IMR-90 (cell line): ENCODE data around the gene IP6K1. TPM values are rescaled to one million over a fixed set of nuclear protein-coding genes. Genes with fewer than 3 reads are reported as not detected.

Experiments
- ATAC-seq: fragments of 200-7000 bp; cut with Tn5 transposase; 2 replicates; pipeline ENCODE4 v1.9.1; 2020; ENCODE audit warnings: low read depth, mild to moderate bottlenecking, moderate library complexity
- BruUV-seq: library from RNA; stranded (reverse); fragments of 400-500 nt; replicated peaks from 2 replicates; lab custom pipeline; 2021; lab: Mats Ljungman, UMichigan
- CTCF ChIA-PET: fragments of 300-600 bp; formaldehyde crosslinking; extraction: SDS; loops from one replicate; lab custom pipeline; 2021; ENCODE audit warnings: antibody characterized with exemption; lab: Yijun Ruan, JAX
- POLR2A ChIA-PET: fragments of 300-600 bp; sonication (Branson Sonifier 250); formaldehyde crosslinking; loops from one replicate; lab custom pipeline; 2022; ENCODE audit warnings: antibody characterized with exemption; ENCODE audit not compliant: unreplicated experiment; lab: Charles Lee
- DNase-seq: peaks from one replicate; pipeline ENCODE4 v3.0.0; 2013
- H2AFZ ChIP-seq: replicated peaks from 2 replicates; pipeline ENCODE3; 2013; ENCODE audit warnings: low read length, mild to moderate bottlenecking; ENCODE audit not compliant: poor library complexity
- H2AK5ac ChIP-seq: 2 replicates; pipeline ENCODE4 v1.6.1; 2013; ENCODE audit warnings: low read depth, low read length, inconsistent platforms
- H2AK9ac ChIP-seq: replicated peaks from 2 replicates; pipeline ENCODE3; 2013; ENCODE audit warnings: mild to moderate bottlenecking, low read depth, low read length, moderate library complexity; ENCODE audit not compliant: poor library complexity
- H2BK120ac ChIP-seq: 2 replicates; pipeline ENCODE4 v1.6.1; 2013; ENCODE audit warnings: low read depth, low read length, inconsistent platforms
- H2BK15ac ChIP-seq: 3 replicates; pipeline ENCODE4 v1.6.1; 2013; ENCODE audit warnings: low read depth, low read length, inconsistent platforms
- H2BK20ac ChIP-seq: 2 replicates; pipeline ENCODE4 v1.6.1; 2013; ENCODE audit warnings: low read depth, mild to moderate bottlenecking, inconsistent platforms, low read length, moderate library complexity
- H2BK5ac ChIP-seq: 2 replicates; pipeline ENCODE4 v1.6.1; 2013; ENCODE audit warnings: mild to moderate bottlenecking, low read depth, low read length, inconsistent platforms; ENCODE audit not compliant: poor library complexity, severe bottlenecking
- H3K14ac ChIP-seq: replicated peaks from 2 replicates; pipeline ENCODE4 v1.6.1; 2013; ENCODE audit warnings: low read depth, low read length, inconsistent platforms
- H3K18ac ChIP-seq: 2 replicates; pipeline ENCODE4 v1.6.1; 2013; ENCODE audit warnings: low read depth, low read length, control low read depth
- H3K23ac ChIP-seq: 2 replicates; pipeline ENCODE4 v1.6.1; 2013; ENCODE audit warnings: low read depth, low read length, inconsistent platforms
- H3K27ac ChIP-seq: 2 replicates; pipeline ENCODE4 v1.5.1; 2013; ENCODE audit warnings: mild to moderate bottlenecking, control low read depth, low read length; ENCODE audit not compliant: insufficient read depth
- H3K27me3 ChIP-seq: 2 replicates; pipeline ENCODE4 v1.6.1; 2013; ENCODE audit warnings: low read length; ENCODE audit not compliant: control insufficient read depth, insufficient read depth
- H3K36me3 ChIP-seq: 2 replicates; pipeline ENCODE4 v1.6.1; 2013; ENCODE audit warnings: low read length, mixed read lengths; ENCODE audit not compliant: control insufficient read depth, insufficient read depth
- H3K4ac ChIP-seq: 2 replicates; pipeline ENCODE4 v1.6.1; 2013; ENCODE audit warnings: low read depth, low read length, inconsistent platforms
- H3K4me1 ChIP-seq: 2 replicates; pipeline ENCODE4 v1.6.1; 2013; ENCODE audit warnings: low read length, mixed read lengths; ENCODE audit not compliant: control insufficient read depth, insufficient read depth
- H3K4me2 ChIP-seq: 2 replicates; pipeline ENCODE4 v1.6.1; 2013; ENCODE audit warnings: low read depth, mild to moderate bottlenecking, control low read depth, low read length, moderate library complexity
- H3K4me3 ChIP-seq: 2 replicates; pipeline ENCODE4 v1.5.1; 2013; ENCODE audit warnings: low read depth, mild to moderate bottlenecking, control low read depth, low read length, moderate library complexity; ENCODE audit not compliant: insufficient read depth
- H3K56ac ChIP-seq: 2 replicates; pipeline ENCODE4 v1.6.1; 2013; ENCODE audit warnings: low read length, inconsistent platforms; ENCODE audit not compliant: insufficient read depth; ENCODE audit errors: extremely low read depth
- H3K79me1 ChIP-seq, 2 experiments: 2 replicates each; pipeline ENCODE4 v1.6.1; 2013; ENCODE audit warnings: low read length in 2 of 2, inconsistent platforms in 1 of 2, low read depth in 1 of 2
- H3K9ac ChIP-seq: 2 replicates; pipeline ENCODE4 v1.6.1; 2013; ENCODE audit warnings: low read depth, low read length, control low read depth
- H3K9me1 ChIP-seq: 2 replicates; pipeline ENCODE4 v1.6.1; 2013; ENCODE audit warnings: low read length, inconsistent platforms; ENCODE audit not compliant: insufficient read depth
- H3K9me3 ChIP-seq: 2 replicates; pipeline ENCODE4 v1.6.1; 2013; ENCODE audit warnings: low read length; ENCODE audit not compliant: control insufficient read depth, insufficient read depth
- H4K20me1 ChIP-seq: 2 replicates; pipeline ENCODE4 v1.6.1; 2013; ENCODE audit warnings: low read length, inconsistent platforms; ENCODE audit not compliant: insufficient read depth
- H4K5ac ChIP-seq: 2 replicates; pipeline ENCODE4 v1.6.1; 2013; ENCODE audit warnings: mild to moderate bottlenecking, low read depth, low read length, control low read depth
- H4K8ac ChIP-seq, 2 experiments: 2 replicates each; pipeline ENCODE4 v1.6.1; 2013; ENCODE audit warnings: low read depth in 2 of 2, low read length in 2 of 2, control low read depth in 1 of 2, inconsistent platforms in 1 of 2
- H4K91ac ChIP-seq: 2 replicates; pipeline ENCODE4 v1.6.1; 2013; ENCODE audit warnings: low read depth, low read length, inconsistent platforms; ENCODE audit not compliant: insufficient read depth
- BHLHE40 ChIP-seq: fragments of 150-350 bp; IDR thresholded peaks from 2 replicates; pipeline ENCODE4 v1.6.1; 2016; ENCODE audit warnings: mild to moderate bottlenecking, low read depth, low read length
- CEBPB ChIP-seq: IDR thresholded peaks from 2 replicates; pipeline ENCODE4 v1.6.1; 2012; ENCODE audit warnings: low read depth, low read length, improper control_type of control experiment
- CHD1 ChIP-seq: IDR thresholded peaks from 2 replicates; pipeline ENCODE4 v1.6.1; 2012; ENCODE audit warnings: low read depth, low read length, improper control_type of control experiment
- ELK1 ChIP-seq: fragments of 150-350 bp; IDR thresholded peaks from 2 replicates; pipeline ENCODE4 v1.6.1; 2016; ENCODE audit warnings: low read depth, mild to moderate bottlenecking, low read length, moderate library complexity, borderline replicate concordance
- FOS ChIP-seq: fragments of 150-350 bp; IDR thresholded peaks from 2 replicates; pipeline ENCODE4 v1.6.1; 2016; ENCODE audit warnings: low read depth, low read length
- MAFK ChIP-seq: IDR thresholded peaks from 2 replicates; pipeline ENCODE4 v1.6.1; 2012; ENCODE audit warnings: low read depth, low read length, improper control_type of control experiment
- MAZ ChIP-seq: IDR thresholded peaks from 2 replicates; pipeline ENCODE4 v1.6.1; 2012; ENCODE audit warnings: low read depth, mild to moderate bottlenecking, low read length, improper control_type of control experiment, moderate library complexity, borderline replicate concordance
- MXI1 ChIP-seq: IDR thresholded peaks from 2 replicates; pipeline ENCODE4 v1.6.1; 2012; ENCODE audit warnings: low read depth, mild to moderate bottlenecking, low read length, moderate library complexity, borderline replicate concordance
- NFE2L2 ChIP-seq: fragments of 150-350 bp; IDR thresholded peaks from 2 replicates; pipeline ENCODE4 v1.6.1; 2016; ENCODE audit warnings: low read depth, mild to moderate bottlenecking, low read length
- POLR2A ChIP-seq: IDR thresholded peaks from 2 replicates; pipeline ENCODE4 v1.6.1; 2012; ENCODE audit warnings: mild to moderate bottlenecking, low read depth, low read length
- RAD21 ChIP-seq: IDR thresholded peaks from 2 replicates; pipeline ENCODE4 v1.6.1; 2012; ENCODE audit warnings: low read length, improper control_type of control experiment
- RCOR1 ChIP-seq: IDR thresholded peaks from 2 replicates; pipeline ENCODE4 v1.6.1; 2012; ENCODE audit warnings: mild to moderate bottlenecking, low read length, improper control_type of control experiment; ENCODE audit not compliant: insufficient replicate concordance
- RFX5 ChIP-seq: IDR thresholded peaks from 2 replicates; pipeline ENCODE4 v1.8.0; 2012; ENCODE audit warnings: low read depth, mild to moderate bottlenecking, low read length, moderate library complexity
- SMC3 ChIP-seq: fragments of 150-350 bp; IDR thresholded peaks from 2 replicates; pipeline ENCODE4 v1.6.1; 2016; ENCODE audit warnings: low read depth, mild to moderate bottlenecking, antibody characterized with exemption, low read length, moderate library complexity
- WGBS, 2 experiments: methylation state at CpG; one replicate each; pipeline versions ENCODE4 v1.1.5 to v1.1.7; 2013; ENCODE audit warnings: missing lambda C conversion rate in 2 of 2; ENCODE audit not compliant: insufficient read length in 1 of 2; ENCODE audit errors: extremely low coverage in 2 of 2; 5-methylcytosine and 5-hydroxymethylcytosine counted together
- dilution Hi-C: fragments of 300-500 bp; cut with HindIII; formaldehyde crosslinking; loops from one replicate; pipeline ENCODE4 v1.14.3; 2018; ENCODE audit warnings: low sequenced_read_pairs; ENCODE audit not compliant: unreplicated experiment
- in situ Hi-C: fragments of 300-500 bp; cut with MboI; formaldehyde crosslinking; loops from 3 replicates; pipeline ENCODE4 v1.14.3; 2019; ENCODE audit warnings: low sequenced_read_pairs, inconsistent platforms, mixed read lengths
- intact Hi-C: fragments of 100-400 bp; cut with micrococcal nuclease; formaldehyde crosslinking; loops from 2 replicates; pipeline ENCODE4 v1.10.0; 2022
- polyA plus RNA-seq, 3 experiments: library from polyadenylated mRNA; depleted of rRNA; stranded (reverse); fragments of >200 nt; gene quantifications; 2 replicates each; pipeline ENCODE4 v1.2.3, GENCODE V29; 2012; ENCODE audit warnings: low replicate concordance in 1 of 3
- total RNA-seq: library from RNA; depleted of rRNA; stranded (reverse); fragments of >200 nt; gene quantifications from 2 replicates; pipeline ENCODE4 v1.2.3, GENCODE V29; 2012
- TF ChIP-seq, protein P1 (sequence below): conservative IDR thresholded peaks from 2 replicates; pipeline ENCODE4 v1.5.1; 2012; ENCODE audit warnings: mild to moderate bottlenecking, low read depth, low read length, improper control_type of control experiment
- TF ChIP-seq, protein P2 (sequence below): fragments of 150-350 bp; IDR thresholded peaks from 2 replicates; pipeline ENCODE4 v1.6.1; 2017; ENCODE audit warnings: mild to moderate bottlenecking, antibody characterized with exemption, low read length, low read depth

IP6K1 gene
- total and polyA plus RNA-seq, 2 of the 4 experiments (the other 2 are of a cell fraction), result 28.3 to 28.7 TPM

- Histone ChIP-seq H3K4ac (no peak overlapping the region), H2AK9ac (no peak overlapping the region), H3K36me3 (peaks cover 73% of the 10 kb centered on the region), H3K18ac (no peak overlapping the region), H2AFZ (no peak overlapping the region), H2BK5ac (no peak overlapping the region), H3K27ac (no peak overlapping the region), H3K14ac (no peak overlapping the region), H3K23ac (no peak overlapping the region), H2BK15ac (no peak overlapping the region), H2AK5ac (no peak overlapping the region), H3K56ac (no peak overlapping the region), H3K4me1 (no peaks in the 10 kb centered on the region), H3K79me1 (peaks cover 9 to 24% of the 10 kb centered on the region in 2 experiments; a peak in 2 of 4 replicates), H3K9ac (no peak overlapping the region), H3K9me1 (no peaks in the 10 kb centered on the region; the same call in 1 of the 2 replicates), H4K5ac (no peak overlapping the region), H3K4me2 (no peak overlapping the region), H2BK120ac (no peak overlapping the region), H4K91ac (no peak overlapping the region), H3K9me3 (no peaks in the 10 kb centered on the region), H4K8ac (no peak overlapping the region), H3K27me3 (no peaks in the 10 kb centered on the region), H2BK20ac (no peak overlapping the region), H3K4me3 (no peak overlapping the region), H4K20me1 (no peaks in the 10 kb centered on the region; the same call in 1 of the 2 replicates)
- no TSS peak for BruUV-seq
- in situ Hi-C loops (no loop called here), intact Hi-C loops (no loop called here), dilution Hi-C loops (no loop called here)
- WGBS, 2 experiments, result no CpG with 5 or more reads among the region's 4 CpGs
- DNase-seq (no peak), ATAC-seq (no peak)
- TF ChIP-seq MAFK (no peak), MAZ (no peak), MXI1 (no peak), CHD1 (no peak), CEBPB (no peak), BHLHE40 (no peak), SMC3 (no peak), FOS (no peak), RCOR1 (no peak), RAD21 (no peak), NFE2L2 (no peak), ELK1 (no peak), RFX5 (no peak), POLR2A (no peak)
- TF ChIP-seq, protein P1, sequence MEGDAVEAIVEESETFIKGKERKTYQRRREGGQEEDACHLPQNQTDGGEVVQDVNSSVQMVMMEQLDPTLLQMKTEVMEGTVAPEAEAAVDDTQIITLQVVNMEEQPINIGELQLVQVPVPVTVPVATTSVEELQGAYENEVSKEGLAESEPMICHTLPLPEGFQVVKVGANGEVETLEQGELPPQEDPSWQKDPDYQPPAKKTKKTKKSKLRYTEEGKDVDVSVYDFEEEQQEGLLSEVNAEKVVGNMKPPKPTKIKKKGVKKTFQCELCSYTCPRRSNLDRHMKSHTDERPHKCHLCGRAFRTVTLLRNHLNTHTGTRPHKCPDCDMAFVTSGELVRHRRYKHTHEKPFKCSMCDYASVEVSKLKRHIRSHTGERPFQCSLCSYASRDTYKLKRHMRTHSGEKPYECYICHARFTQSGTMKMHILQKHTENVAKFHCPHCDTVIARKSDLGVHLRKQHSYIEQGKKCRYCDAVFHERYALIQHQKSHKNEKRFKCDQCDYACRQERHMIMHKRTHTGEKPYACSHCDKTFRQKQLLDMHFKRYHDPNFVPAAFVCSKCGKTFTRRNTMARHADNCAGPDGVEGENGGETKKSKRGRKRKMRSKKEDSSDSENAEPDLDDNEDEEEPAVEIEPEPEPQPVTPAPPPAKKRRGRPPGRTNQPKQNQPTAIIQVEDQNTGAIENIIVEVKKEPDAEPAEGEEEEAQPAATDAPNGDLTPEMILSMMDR, result no peak
- TF ChIP-seq, protein P2, sequence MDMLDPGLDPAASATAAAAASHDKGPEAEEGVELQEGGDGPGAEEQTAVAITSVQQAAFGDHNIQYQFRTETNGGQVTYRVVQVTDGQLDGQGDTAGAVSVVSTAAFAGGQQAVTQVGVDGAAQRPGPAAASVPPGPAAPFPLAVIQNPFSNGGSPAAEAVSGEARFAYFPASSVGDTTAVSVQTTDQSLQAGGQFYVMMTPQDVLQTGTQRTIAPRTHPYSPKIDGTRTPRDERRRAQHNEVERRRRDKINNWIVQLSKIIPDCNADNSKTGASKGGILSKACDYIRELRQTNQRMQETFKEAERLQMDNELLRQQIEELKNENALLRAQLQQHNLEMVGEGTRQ, result no peak
- ChIA-PET POLR2A (no interaction called here), CTCF (no interaction called here)
These were observed 104.8 kb downstream of the IP6K1 start for GRCh38 chr3:49681543-49681942.
